GM19099 (cell line): Measurements from ENCODE around the gene PAPPA2.

ENCODE experiments used
- POLR2A ChIP-seq: IDR thresholded peaks from 3 replicates; pipeline ENCODE4 v1.6.1; 2011; ENCODE audit warnings: low read depth; ENCODE audit not compliant: insufficient read length; ENCODE audit errors: extremely low read depth

PAPPA2 gene

GRCh38 chr1:176462674-176463378 lies at the start of gene PAPPA2:
Gene PAPPA2 (plus strand): TSS chr1:176463175. CDS start chr1:176556323, 93,148 bp downstream.
- no peak for TF ChIP-seq POLR2A

GRCh38 chr1:176416777-176417176 lies 46.2 kb upstream of the PAPPA2 start:
- TF ChIP-seq POLR2A = no peak

- TF ChIP-seq POLR2A = no peak
These were observed 28.7 kb upstream of the PAPPA2 start for GRCh38 chr1:176434234-176434633.

GRCh38 chr1:176436251-176436650 lies 26.7 kb upstream of the PAPPA2 start:
- no peak for TF ChIP-seq POLR2A

GRCh38 chr1:176440176-176440575 lies 22.8 kb upstream of the PAPPA2 start:
- TF ChIP-seq POLR2A = no peak

- no peak for TF ChIP-seq POLR2A
These were observed 18.7 kb upstream of the PAPPA2 start for GRCh38 chr1:176444286-176444685.

GRCh38 chr1:176445402-176445801 lies 17.6 kb upstream of the PAPPA2 start:
- TF ChIP-seq POLR2A = no peak

GRCh38 chr1:176448340-176448739 lies 14.6 kb upstream of the PAPPA2 start:
- no peak for TF ChIP-seq POLR2A

GRCh38 chr1:176450526-176450925 lies 12.4 kb upstream of the PAPPA2 start:
- no peak for TF ChIP-seq POLR2A

GRCh38 chr1:176456795-176457194 lies 6.2 kb upstream of the PAPPA2 start:
- no peak for TF ChIP-seq POLR2A

- no peak for TF ChIP-seq POLR2A
These were observed 2.2 kb upstream of the PAPPA2 start for GRCh38 chr1:176460544-176461336.

GRCh38 chr1:176461576-176461975 lies 1.4 kb upstream of the PAPPA2 start:
- no peak for TF ChIP-seq POLR2A

- no peak for TF ChIP-seq POLR2A
These were observed 3.5 kb downstream of the PAPPA2 start for GRCh38 chr1:176466514-176466913.

- TF ChIP-seq POLR2A = no peak
These were observed 6.6 kb downstream of the PAPPA2 start for GRCh38 chr1:176469450-176470010.

GRCh38 chr1:176471338-176472121 lies 8.6 kb downstream of the PAPPA2 start:
- TF ChIP-seq POLR2A = no peak
